DMS114 treated with DMSO at 0.1 percent for 48 hours (cell line): ENCODE data around the gene IAPP.
"Not testable (repeated sequence)": the region's sequence is repeated elsewhere in the genome, so short reads cannot be mapped to it uniquely, and the experiment has no call there.

ENCODE experiments used
- DNase-seq: peaks from one replicate; lab custom pipeline; 2025; ENCODE audit not compliant: unreplicated experiment; lab: John Stamatoyannopoulos, UW

IAPP gene

DNA sequence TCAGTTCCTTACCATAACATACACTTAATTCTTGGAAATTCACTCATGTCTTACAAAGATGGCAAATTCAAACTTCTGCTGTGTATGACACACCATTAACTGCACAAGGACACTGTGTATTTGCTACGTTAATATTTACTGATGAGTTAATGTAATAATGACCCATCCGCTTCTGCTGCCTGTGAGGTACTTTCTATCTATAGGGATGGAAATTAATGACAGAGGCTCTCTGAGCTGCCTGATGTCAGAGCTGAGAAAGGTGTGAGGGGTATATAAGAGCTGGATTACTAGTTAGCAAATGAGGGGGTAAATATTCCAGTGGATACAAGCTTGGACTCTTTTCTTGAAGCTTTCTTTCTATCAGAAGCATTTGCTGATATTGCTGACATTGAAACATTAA lies at the start of gene IAPP:
Gene IAPP (plus strand): TSS at position 301 of the 400 bp plus-strand sequence. CDS start 450 bp downstream, outside the sequence.
- no peak for DNase-seq

GRCh38 chr12:21323736-21324135 lies 49.0 kb upstream of the IAPP start:
- DNase-seq = no peak

GRCh38 chr12:21324551-21324950 lies 48.2 kb upstream of the IAPP start:
- no peak for DNase-seq

DNA sequence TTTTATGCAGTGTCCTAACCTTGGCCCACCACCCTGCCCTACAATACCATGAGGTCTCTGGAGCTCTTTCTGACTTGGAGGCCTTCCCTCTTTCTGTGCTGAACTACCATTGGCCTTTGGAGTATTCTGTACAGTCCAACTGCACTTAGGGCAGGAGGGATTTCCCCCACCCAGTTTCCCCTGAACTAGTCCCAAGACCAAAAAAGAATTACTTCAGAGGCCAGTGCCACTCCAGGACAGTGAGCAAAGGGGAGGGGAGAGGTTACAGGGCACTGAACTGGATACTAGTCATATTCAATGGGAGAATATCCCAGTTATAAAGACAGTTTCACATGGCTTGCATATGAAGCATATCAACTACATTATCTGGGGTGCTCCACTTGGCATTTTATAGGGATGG lies 44.1 kb upstream of the IAPP start:
- no peak for DNase-seq

- peak; percentile 6 for DNase-seq
Measured at GRCh38 chr12:21330682-21331253, 41.9 kb upstream of the IAPP start.

GRCh38 chr12:21334771-21335325 lies 37.9 kb upstream of the IAPP start, which contains the start of gene SLCO1A2:
TSS of gene SLCO1A2 (minus strand) at chr12:21334917. CDS start at chr12:21334647, 270 bp downstream.
- DNase-seq = no peak

DNA sequence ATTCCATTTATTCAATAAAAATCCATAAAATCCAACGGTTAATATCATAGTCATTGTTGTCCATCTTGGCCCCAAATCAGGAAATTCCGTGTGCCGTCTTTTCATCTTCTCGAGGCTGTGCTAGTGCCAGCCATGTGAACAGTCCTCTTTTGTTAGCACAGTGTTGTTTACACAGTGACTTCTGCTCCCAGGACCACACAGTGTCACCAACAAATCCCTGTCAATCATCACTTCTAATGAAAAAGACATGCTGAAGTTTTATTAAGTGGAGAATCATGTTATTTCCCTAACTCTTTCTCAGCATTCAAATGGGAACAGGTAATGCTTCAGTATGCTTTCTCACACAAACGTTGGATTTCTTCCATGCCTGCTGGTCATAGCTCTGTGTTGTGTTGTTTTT lies 36.0 kb upstream of the IAPP start:
- DNase-seq = no peak

DNA sequence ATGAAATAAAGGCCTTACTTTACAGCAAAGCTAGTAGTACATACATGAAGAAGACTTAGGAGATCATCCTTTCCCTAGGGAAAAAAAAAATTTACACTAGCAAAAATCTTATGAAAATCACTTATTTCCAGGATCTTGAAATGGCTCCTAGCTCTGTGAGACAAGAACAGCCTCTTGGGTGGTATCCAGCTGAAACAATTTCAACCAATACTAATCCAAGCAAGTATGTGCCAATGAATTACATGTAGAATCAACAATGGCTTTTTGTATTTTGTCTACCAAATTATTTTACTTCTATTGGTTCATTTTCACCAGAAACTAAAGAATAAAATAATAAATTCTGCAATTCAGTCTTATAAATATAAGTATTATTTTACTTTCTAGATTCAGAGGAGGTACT lies 35.2 kb upstream of the IAPP start:
- no peak for DNase-seq

- DNase-seq = no peak
Measured at GRCh38 chr12:21337959-21338744, 34.5 kb upstream of the IAPP start.

GRCh38 chr12:21339921-21340320 lies 32.8 kb upstream of the IAPP start:
- DNase-seq = no peak

DNA sequence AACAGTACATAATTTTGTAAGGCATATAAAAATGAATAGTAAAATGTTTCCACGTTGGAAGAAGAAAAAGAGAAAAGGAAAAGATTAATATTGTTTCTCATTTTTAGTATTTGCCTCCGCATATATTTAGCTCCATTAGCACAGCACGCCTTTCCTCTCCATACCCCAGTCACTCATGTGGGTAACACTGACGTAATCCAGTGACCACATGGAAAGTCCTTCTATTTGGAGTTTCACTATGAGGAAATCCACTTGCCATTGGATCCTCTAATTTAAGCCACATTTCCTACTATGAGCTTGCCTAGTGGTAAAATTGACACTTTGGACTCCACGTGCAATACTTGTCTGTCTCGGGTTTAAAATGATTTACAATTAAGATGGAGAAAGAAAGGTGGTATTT lies 32.3 kb upstream of the IAPP start:
- DNase-seq = no peak

- no peak for DNase-seq
Measured at GRCh38 chr12:21341769-21342168, 30.9 kb upstream of the IAPP start.

- DNase-seq = no peak
Measured at GRCh38 chr12:21343636-21344035, 29.1 kb upstream of the IAPP start.

DNA sequence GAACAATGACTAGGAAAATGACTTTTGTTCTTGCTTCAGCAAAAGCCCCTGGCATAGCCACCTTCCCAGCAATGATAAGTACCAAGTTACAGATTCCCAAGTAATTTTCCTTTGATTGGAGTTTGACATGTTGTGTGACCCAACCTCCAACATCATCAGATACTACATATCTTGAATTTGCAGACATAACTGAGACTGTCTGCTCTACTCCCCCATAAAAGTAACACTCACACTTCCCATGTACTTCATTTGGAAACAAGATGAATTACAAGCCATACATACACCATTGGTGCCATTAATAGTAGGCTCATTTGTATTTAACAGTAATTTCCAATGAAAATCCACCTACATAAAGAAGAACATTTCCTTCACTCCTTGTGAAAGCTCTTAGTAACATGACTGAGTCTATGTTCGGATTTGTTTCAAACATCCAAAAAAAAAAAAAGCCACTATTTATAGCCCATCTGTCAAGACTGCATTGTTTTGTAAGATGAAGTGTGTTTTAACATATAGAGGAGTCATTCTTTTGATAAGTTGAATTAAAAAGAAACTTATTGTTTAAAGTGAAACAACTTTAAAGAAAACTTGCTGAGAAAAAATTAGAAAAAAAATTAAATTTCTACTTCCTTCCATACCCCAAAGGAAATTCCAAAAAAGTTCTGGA lies 26.0 kb upstream of the IAPP start:
- no peak for DNase-seq

DNA sequence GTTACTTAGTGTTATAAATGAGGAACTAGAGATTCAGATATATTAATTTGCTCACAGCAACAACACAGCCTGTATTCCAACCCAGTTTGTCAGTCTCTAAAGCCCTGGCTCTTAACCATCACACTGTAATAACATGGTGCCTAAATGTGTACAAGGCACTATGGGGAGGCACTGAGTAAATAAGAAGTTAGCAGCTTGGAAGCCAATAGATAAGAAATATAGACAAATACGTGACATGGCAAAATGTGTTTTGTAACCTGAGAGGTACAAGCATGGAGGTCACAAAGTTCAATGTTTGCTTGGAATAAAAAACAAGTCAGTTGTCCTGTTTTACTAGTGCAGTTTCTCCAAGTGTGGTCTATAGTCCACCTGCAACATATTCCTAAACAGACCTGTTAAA lies 21.7 kb upstream of the IAPP start:
- DNase-seq = no peak

DNA sequence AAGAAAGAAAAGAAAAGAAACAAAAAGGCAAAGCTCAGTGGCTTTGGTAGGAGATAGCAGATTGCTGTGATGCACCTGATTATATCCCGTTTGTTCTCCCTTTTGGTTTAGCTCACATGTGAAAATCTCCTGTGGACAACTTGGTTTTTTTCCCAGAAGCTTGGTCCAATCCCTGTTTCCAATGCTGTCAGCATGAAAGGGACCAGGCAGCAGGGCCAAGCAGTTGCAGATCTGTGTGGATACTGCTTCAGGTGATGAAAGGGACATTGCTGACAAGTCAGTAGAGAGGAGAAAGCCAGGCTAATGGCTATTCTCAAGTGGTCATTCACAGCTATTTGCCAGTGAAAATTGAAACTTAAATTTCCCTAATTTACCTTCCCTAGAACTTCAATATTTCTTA lies 19.2 kb upstream of the IAPP start:
- no peak for DNase-seq

- no peak for DNase-seq
Measured at GRCh38 chr12:21353948-21354347, 18.8 kb upstream of the IAPP start.

DNA sequence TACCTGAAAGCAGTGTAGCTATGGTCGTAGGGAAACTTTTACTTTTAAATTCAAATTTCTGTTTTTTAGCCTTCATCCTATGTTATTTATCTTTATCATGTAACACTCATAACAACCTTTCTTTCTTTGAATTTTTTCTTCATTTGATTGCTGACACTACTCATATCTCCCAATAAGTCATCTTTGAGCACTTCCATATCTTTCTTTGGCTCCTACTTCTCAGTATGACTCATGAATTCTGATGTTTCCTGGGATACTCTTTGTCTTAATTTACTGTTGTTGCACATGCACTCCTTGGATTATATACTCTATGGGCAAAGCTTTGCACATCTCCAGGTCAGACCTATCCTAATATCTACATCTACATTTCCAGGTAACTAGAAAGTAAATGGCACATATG lies 18.1 kb upstream of the IAPP start:
- no peak for DNase-seq

GRCh38 chr12:21360632-21361031 lies 12.1 kb upstream of the IAPP start:
- DNase-seq = not testable (repeated sequence)

GRCh38 chr12:21369141-21369980 lies 3.3 kb upstream of the IAPP start:
- DNase-seq = no peak

- DNase-seq = no peak
Measured at GRCh38 chr12:21370845-21371449, 1.8 kb upstream of the IAPP start.
